Retinal pigment epithelial cell (primary cell): ENCODE data around the gene DNAJB9.

Source experiments
- DNase-seq: peaks from one replicate; pipeline ENCODE4 v3.0.0-alpha.2; 2010; ENCODE audit warnings: low read depth
- H3K4me3 ChIP-seq: 2 replicates; pipeline ENCODE4 v1.5.1; 2011; ENCODE audit warnings: mild to moderate bottlenecking, low read length, control low read depth, moderate library complexity
- TF ChIP-seq, protein P1 (sequence below): conservative IDR thresholded peaks from 2 replicates; pipeline ENCODE4 v1.5.1; 2011; ENCODE audit warnings: low read depth, low read length, control low read depth, inconsistent platforms

The DNAJB9 gene

DNA sequence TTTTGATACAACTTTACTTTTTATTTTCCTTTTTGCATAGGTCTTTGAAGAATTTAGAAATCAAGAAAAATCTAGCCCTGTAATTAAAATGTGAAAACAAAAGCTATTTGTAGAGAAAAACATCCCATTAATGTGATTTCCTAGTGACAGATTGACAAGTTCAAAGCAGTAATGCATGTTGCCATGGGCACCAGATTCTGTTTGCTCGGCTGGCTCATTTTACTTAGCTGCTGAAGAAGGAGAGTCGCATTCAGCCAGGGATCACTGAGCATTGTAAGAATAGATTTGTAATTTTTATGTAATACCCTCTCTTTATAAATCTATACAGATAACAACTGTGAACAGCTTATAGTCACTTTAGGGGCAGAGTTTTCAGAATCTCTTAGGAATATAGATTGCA is 28.5 kb downstream of the DNAJB9 start:
- no peak overlapping the region for H3K4me3 ChIP-seq
- DNase-seq = peak; percentile 27
- TF ChIP-seq, protein P1, sequence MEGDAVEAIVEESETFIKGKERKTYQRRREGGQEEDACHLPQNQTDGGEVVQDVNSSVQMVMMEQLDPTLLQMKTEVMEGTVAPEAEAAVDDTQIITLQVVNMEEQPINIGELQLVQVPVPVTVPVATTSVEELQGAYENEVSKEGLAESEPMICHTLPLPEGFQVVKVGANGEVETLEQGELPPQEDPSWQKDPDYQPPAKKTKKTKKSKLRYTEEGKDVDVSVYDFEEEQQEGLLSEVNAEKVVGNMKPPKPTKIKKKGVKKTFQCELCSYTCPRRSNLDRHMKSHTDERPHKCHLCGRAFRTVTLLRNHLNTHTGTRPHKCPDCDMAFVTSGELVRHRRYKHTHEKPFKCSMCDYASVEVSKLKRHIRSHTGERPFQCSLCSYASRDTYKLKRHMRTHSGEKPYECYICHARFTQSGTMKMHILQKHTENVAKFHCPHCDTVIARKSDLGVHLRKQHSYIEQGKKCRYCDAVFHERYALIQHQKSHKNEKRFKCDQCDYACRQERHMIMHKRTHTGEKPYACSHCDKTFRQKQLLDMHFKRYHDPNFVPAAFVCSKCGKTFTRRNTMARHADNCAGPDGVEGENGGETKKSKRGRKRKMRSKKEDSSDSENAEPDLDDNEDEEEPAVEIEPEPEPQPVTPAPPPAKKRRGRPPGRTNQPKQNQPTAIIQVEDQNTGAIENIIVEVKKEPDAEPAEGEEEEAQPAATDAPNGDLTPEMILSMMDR = no peak

DNA sequence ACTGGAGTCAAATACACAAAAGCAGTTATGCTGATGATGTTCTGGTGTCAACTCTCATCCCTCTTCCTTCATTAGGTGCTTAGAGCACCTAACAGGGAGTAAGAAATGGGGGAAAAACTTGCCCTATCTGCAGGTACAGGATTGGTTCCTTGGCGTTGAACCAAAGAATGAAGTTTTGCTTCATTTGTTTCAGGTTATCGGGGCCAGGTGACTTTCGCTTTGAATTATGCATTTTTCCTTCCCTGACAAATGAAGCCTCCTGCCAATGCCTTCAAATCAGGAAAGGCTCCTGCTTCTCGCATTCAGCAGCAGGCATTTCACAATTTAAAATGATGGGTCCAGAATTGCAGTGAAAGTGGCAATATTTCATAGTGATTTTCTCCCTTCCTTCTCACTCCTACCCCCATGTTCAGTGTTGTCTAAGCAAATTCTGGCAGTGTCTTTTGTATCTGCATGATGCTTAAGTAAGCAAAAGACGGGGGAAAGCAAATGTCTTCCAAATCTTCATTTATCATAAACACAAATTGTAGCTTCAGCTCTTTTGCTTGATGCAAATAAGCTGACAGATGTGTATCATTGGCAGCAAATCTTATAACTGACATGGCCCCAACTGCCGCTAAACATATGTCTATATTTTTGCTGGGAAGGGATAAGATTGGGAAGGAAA is 29.4 kb downstream of the DNAJB9 start:
- no peak for DNase-seq
- no peak overlapping the region for H3K4me3 ChIP-seq
- TF ChIP-seq, protein P1 = no peak

DNA sequence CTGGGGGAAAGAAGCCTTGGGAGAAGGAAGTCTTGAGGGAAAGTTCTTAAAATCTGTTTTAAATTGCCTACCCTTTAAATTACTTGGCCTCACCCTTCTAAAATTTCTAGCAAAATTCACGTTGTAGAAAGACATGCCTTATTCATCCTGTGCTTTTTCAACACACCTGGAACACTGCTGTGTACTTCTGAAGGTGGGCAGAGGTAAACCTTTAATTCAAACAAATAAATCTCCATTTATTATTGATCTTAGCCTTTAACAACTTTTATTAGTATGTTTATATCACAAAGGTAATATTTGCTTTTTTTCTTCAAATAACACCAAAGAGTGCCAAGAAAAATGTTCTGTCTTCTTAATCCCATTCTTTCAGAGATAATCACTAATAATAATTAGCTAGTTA is 30.7 kb downstream of the DNAJB9 start:
- no peak for DNase-seq
- TF ChIP-seq, protein P1 = no peak
- no peak overlapping the region for H3K4me3 ChIP-seq

DNA sequence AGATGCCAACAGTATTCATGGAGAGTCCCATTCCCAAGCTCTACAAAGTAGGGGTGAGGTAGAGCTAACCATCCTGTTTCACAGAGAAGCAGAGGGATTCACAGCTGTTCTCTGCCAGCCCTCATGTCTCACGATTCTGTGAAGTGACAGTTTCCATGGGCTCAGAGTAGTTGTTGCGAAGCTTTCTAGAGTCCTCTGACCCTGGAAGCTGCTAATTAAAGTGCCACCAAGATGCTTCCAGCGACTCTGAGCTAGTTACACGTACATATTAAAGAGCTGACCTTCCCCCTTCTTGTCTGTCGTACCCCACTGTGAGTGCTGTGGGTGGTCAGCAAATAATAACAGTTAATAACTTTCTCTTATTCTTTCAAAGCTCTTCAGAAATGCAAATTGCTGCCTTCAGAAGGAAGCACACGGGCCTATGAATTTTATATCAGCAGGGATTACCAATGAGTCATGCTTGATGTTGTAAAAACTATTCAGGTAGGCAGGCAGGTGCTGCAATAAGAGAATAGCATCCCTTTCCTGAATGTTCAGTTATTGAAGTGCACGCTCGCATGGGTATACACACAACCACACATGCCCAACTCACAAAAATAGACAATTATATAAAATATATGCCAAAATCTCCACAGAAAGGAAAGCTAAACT is 34.1 kb downstream of the DNAJB9 start:
- no peak overlapping the region for H3K4me3 ChIP-seq
- no peak for DNase-seq
- TF ChIP-seq, protein P1 = no peak

DNA sequence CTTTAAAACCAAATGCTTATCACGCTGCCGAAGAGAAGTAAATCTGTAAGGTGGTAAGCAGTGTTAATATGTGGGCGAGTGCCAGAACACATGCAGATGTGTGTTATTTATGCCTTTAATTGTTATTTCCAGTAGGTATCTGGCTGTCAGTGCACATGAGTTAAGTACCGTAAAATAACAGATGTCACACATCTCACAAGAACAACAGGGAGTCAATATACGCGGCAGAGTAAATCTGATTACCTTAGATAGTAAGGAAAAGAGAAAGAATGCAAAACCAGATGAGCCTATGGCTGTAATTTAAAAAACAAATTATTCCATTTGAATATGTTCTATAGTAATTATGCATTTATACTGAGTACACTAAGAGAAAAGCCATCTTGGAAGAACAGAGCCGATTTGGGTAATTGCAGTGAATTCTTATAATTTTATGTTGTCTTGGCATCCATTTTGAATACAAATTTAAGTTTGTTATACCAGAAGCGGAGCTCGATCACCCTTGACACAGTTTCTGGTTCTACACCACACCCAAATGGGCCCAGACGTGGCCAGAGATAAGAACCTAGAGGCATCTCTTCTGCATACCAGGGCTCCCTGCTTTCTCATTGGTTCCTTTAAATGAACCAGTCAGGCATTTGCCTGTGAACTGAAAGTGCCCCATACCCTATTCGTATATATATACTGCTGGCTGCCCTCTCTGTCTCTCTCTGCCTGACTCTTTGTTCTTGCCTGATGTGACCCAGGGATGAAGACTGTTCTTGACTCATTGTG is 34.8 kb downstream of the DNAJB9 start:
- no peak overlapping the region for H3K4me3 ChIP-seq
- no peak for DNase-seq
- TF ChIP-seq, protein P1 = no peak

DNA sequence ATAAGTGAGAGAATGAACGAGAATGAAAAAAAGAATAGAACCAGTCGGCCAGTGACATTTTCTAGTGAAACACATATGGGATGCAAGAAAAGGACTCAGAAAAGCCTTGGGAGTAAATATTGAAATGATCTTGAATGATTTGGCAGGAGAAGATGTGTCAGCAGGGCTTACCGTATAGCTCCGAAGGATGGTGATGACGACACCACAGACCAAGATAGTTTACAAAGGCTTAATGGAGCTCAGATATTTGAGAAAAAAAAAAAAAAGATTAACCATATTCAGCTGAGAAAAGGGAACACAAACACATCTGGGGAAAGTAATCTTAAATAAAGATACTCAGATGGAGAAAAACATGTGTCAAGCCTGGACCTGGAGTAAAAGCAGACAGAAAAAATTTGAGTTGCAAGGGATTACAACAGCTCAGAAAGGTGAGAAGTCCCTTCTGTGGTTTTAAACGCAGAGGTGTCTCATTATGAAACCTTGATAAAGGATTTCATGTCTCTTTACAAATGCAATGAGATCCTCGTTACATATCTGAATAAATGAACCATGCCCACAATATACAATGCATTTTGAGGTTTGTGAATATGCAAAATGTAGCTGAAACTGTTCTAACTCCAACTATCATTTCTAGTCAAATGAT is 36.0 kb downstream of the DNAJB9 start:
- H3K4me3 ChIP-seq = no peak overlapping the region
- DNase-seq = no peak
- TF ChIP-seq, protein P1 = no peak
